ENCODE measurements around the gene PPP2R5C. TPM values are rescaled to one million over a fixed set of nuclear protein-coding genes. Genes with fewer than 3 reads are reported as not detected.

PPP2R5C gene
- total and polyA plus RNA-seq, 9 of the 15 experiments (the other 6 are each of a cell fraction or from before 2014, with no cell fraction given), result 284 to 617 (median 395) TPM

GRCh38 chr14:101964297-101965180, 203.0 kb downstream of the PPP2R5C start, which contains the start of gene DYNC1H1 (continued):
- no peak for TF ChIP-seq ZBTB40 (IDR thresholded peaks at IDR 0.05)
- TF ChIP-seq ZBTB40 (CRISPR knock-in tag; IDR thresholded peaks at IDR 0.05), result no peak
- TF ChIP-seq KAT7 (CRISPR knock-in tag; IDR thresholded peaks at IDR 0.05; ENCODE audit: borderline replicate concordance), result peak; percentile 71; the same call in 1 of the 2 replicates
- TF ChIP-seq TBP (optimal IDR thresholded peaks at IDR 0.05; ENCODE audit: low read depth, low read length), result peak; percentile 91
- TF ChIP-seq NRF1 (conservative IDR thresholded peaks at IDR 0.05 in 1 of 2, IDR thresholded peaks at IDR 0.05 in 1 of 2), result peak; percentile 87 to 90
- TF ChIP-seq RBBP5 (IDR thresholded peaks at IDR 0.05; ENCODE audit: borderline replicate concordance, insufficient read depth, low read length, poor library complexity, severe bottlenecking), result peak; percentile 36
- TF ChIP-seq ZNF444 (CRISPR knock-in tag; IDR thresholded peaks at IDR 0.05), result no peak
- no peak for TF ChIP-seq MTF1 (CRISPR knock-in tag; IDR thresholded peaks at IDR 0.05; ENCODE audit: borderline replicate concordance)
- TF ChIP-seq GATAD2B (IDR thresholded peaks at IDR 0.05; ENCODE audit: borderline replicate concordance), result peak; percentile 47; the same call in 1 of the 2 replicates
- no peak for TF ChIP-seq ZBTB5 (IDR thresholded peaks at IDR 0.05)
- TF ChIP-seq BCLAF1 (IDR thresholded peaks at IDR 0.05; ENCODE audit: borderline replicate concordance in 1 of 2, control insufficient read depth in 1 of 2, low read depth in 2 of 2, low read length in 1 of 2), result no peak
